Measurements from ENCODE around the gene TCP1.

DNA sequence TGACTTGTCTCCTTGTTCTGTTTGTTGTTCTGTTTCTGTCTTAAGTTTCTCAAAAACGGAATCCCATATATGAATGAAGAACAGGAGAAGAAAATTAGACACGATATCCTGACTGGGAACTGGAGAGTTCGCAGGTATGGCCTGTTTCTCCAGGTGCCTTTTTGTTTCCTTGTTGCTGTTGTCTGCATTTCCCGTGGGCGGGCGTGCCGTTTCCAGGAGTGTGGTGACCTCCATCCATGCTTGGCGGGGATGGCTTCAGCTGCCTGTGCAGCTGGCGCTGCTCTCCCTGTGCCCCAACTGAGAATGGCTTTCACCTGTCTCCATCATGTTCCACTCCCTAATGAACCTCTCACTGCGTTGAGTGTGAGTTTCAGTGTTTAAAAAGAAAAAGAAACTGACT, 15.1 kb upstream of the TCP1 start:
- TF ChIP-seq, protein P1, sequence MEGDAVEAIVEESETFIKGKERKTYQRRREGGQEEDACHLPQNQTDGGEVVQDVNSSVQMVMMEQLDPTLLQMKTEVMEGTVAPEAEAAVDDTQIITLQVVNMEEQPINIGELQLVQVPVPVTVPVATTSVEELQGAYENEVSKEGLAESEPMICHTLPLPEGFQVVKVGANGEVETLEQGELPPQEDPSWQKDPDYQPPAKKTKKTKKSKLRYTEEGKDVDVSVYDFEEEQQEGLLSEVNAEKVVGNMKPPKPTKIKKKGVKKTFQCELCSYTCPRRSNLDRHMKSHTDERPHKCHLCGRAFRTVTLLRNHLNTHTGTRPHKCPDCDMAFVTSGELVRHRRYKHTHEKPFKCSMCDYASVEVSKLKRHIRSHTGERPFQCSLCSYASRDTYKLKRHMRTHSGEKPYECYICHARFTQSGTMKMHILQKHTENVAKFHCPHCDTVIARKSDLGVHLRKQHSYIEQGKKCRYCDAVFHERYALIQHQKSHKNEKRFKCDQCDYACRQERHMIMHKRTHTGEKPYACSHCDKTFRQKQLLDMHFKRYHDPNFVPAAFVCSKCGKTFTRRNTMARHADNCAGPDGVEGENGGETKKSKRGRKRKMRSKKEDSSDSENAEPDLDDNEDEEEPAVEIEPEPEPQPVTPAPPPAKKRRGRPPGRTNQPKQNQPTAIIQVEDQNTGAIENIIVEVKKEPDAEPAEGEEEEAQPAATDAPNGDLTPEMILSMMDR (IDR thresholded peaks at IDR 0.05) = no peak
- no peak for TF ChIP-seq POLR2AphosphoS5 (IDR thresholded peaks at IDR 0.05)
